ENCODE data around the gene CHSY3.

Gene CHSY3

GRCh38 chr5:130066644-130067043 lies 162.4 kb downstream of the CHSY3 start:
- Histone ChIP-seq H3K4me1 (ENCODE audit: insufficient read depth, low read length) (no peaks in the 10 kb centered on the region), H3K36me3 (ENCODE audit: insufficient read depth, low read length) (no peaks in the 10 kb centered on the region), H3K9ac (ENCODE audit: low read depth, low read length) (no peak overlapping the region), H3K9me3 (ENCODE audit: control insufficient read depth, insufficient read depth, low read length) (no peaks in the 10 kb centered on the region)

GRCh38 chr5:130067364-130067763 lies 163.1 kb downstream of the CHSY3 start:
- Histone ChIP-seq H3K9ac (ENCODE audit: low read depth, low read length) (no peak overlapping the region), H3K9me3 (ENCODE audit: control insufficient read depth, insufficient read depth, low read length) (no peaks in the 10 kb centered on the region), H3K4me1 (ENCODE audit: insufficient read depth, low read length) (no peaks in the 10 kb centered on the region), H3K36me3 (ENCODE audit: insufficient read depth, low read length) (no peaks in the 10 kb centered on the region)

- H3K4me1 ChIP-seq (ENCODE audit: insufficient read depth, low read length), result no peaks in the 10 kb centered on the region
- no peak overlapping the region for H3K9ac ChIP-seq (ENCODE audit: low read depth, low read length)
- no peaks in the 10 kb centered on the region for H3K36me3 ChIP-seq (ENCODE audit: insufficient read depth, low read length)
- no peaks in the 10 kb centered on the region for H3K9me3 ChIP-seq (ENCODE audit: control insufficient read depth, insufficient read depth, low read length)
Measured at GRCh38 chr5:130068101-130068500, 163.8 kb downstream of the CHSY3 start.

GRCh38 chr5:130068988-130069387 lies 164.7 kb downstream of the CHSY3 start:
- H3K9ac ChIP-seq (ENCODE audit: low read depth, low read length), result no peak overlapping the region
- H3K9me3 ChIP-seq (ENCODE audit: control insufficient read depth, insufficient read depth, low read length), result no peaks in the 10 kb centered on the region
- H3K4me1 ChIP-seq (ENCODE audit: insufficient read depth, low read length), result no peaks in the 10 kb centered on the region
- no peaks in the 10 kb centered on the region for H3K36me3 ChIP-seq (ENCODE audit: insufficient read depth, low read length)

- H3K9ac ChIP-seq (ENCODE audit: low read depth, low read length), result no peak overlapping the region
- H3K9me3 ChIP-seq (ENCODE audit: control insufficient read depth, insufficient read depth, low read length), result no peaks in the 10 kb centered on the region
- H3K4me1 ChIP-seq (ENCODE audit: insufficient read depth, low read length), result no peaks in the 10 kb centered on the region
- no peaks in the 10 kb centered on the region for H3K36me3 ChIP-seq (ENCODE audit: insufficient read depth, low read length)
Measured at GRCh38 chr5:130074820-130075219, 170.6 kb downstream of the CHSY3 start.

- no peaks in the 10 kb centered on the region for H3K9me3 ChIP-seq (ENCODE audit: control insufficient read depth, insufficient read depth, low read length)
- no peak overlapping the region for H3K9ac ChIP-seq (ENCODE audit: low read depth, low read length)
- H3K36me3 ChIP-seq (ENCODE audit: insufficient read depth, low read length), result no peaks in the 10 kb centered on the region
- H3K4me1 ChIP-seq (ENCODE audit: insufficient read depth, low read length), result no peaks in the 10 kb centered on the region
Measured at GRCh38 chr5:130077007-130077406, 172.7 kb downstream of the CHSY3 start.

GRCh38 chr5:130078661-130079060 lies 174.4 kb downstream of the CHSY3 start:
- H3K36me3 ChIP-seq (ENCODE audit: insufficient read depth, low read length), result no peaks in the 10 kb centered on the region
- no peaks in the 10 kb centered on the region for H3K4me1 ChIP-seq (ENCODE audit: insufficient read depth, low read length)
- no peak overlapping the region for H3K9ac ChIP-seq (ENCODE audit: low read depth, low read length)
- no peaks in the 10 kb centered on the region for H3K9me3 ChIP-seq (ENCODE audit: control insufficient read depth, insufficient read depth, low read length)

GRCh38 chr5:130090569-130091270 lies 186.5 kb downstream of the CHSY3 start:
- H3K36me3 ChIP-seq (ENCODE audit: insufficient read depth, low read length), result no peaks in the 10 kb centered on the region
- H3K4me1 ChIP-seq (ENCODE audit: insufficient read depth, low read length), result no peaks in the 10 kb centered on the region

GRCh38 chr5:130092991-130093390 lies 188.7 kb downstream of the CHSY3 start:
- Histone ChIP-seq H3K36me3 (ENCODE audit: insufficient read depth, low read length) (no peaks in the 10 kb centered on the region), H3K9ac (ENCODE audit: low read depth, low read length) (no peak overlapping the region), H3K4me1 (ENCODE audit: insufficient read depth, low read length) (no peaks in the 10 kb centered on the region), H3K9me3 (ENCODE audit: control insufficient read depth, insufficient read depth, low read length) (no peaks in the 10 kb centered on the region)

More at GRCh38 chr5:130090569-130091270, 186.5 kb downstream of the CHSY3 start:
- Histone ChIP-seq H3K9me3 (ENCODE audit: control insufficient read depth, insufficient read depth, low read length) (no peaks in the 10 kb centered on the region), H3K9ac (ENCODE audit: low read depth, low read length) (no peak overlapping the region)

GRCh38 chr5:130096483-130096882 lies 192.2 kb downstream of the CHSY3 start:
- H3K36me3 ChIP-seq (ENCODE audit: insufficient read depth, low read length), result no peaks in the 10 kb centered on the region
- H3K9ac ChIP-seq (ENCODE audit: low read depth, low read length), result no peak overlapping the region
- H3K4me1 ChIP-seq (ENCODE audit: insufficient read depth, low read length), result no peaks in the 10 kb centered on the region
- H3K9me3 ChIP-seq (ENCODE audit: control insufficient read depth, insufficient read depth, low read length), result no peaks in the 10 kb centered on the region

- no peaks in the 10 kb centered on the region for H3K9me3 ChIP-seq (ENCODE audit: control insufficient read depth, insufficient read depth, low read length)
- H3K36me3 ChIP-seq (ENCODE audit: insufficient read depth, low read length), result no peaks in the 10 kb centered on the region
- H3K9ac ChIP-seq (ENCODE audit: low read depth, low read length), result no peak overlapping the region
- no peaks in the 10 kb centered on the region for H3K4me1 ChIP-seq (ENCODE audit: insufficient read depth, low read length)
Measured at GRCh38 chr5:130099008-130099407, 194.7 kb downstream of the CHSY3 start.

- no peaks in the 10 kb centered on the region for H3K9me3 ChIP-seq (ENCODE audit: control insufficient read depth, insufficient read depth, low read length)
- H3K4me1 ChIP-seq (ENCODE audit: insufficient read depth, low read length), result no peaks in the 10 kb centered on the region
- H3K36me3 ChIP-seq (ENCODE audit: insufficient read depth, low read length), result no peaks in the 10 kb centered on the region
- H3K9ac ChIP-seq (ENCODE audit: low read depth, low read length), result no peak overlapping the region
Measured at GRCh38 chr5:130102375-130102774, 198.1 kb downstream of the CHSY3 start.

GRCh38 chr5:130102960-130103359 lies 198.7 kb downstream of the CHSY3 start:
- Histone ChIP-seq H3K9me3 (ENCODE audit: control insufficient read depth, insufficient read depth, low read length) (no peaks in the 10 kb centered on the region), H3K9ac (ENCODE audit: low read depth, low read length) (no peak overlapping the region), H3K36me3 (ENCODE audit: insufficient read depth, low read length) (no peaks in the 10 kb centered on the region)

GRCh38 chr5:130104895-130105688 lies 200.8 kb downstream of the CHSY3 start:
- no peak overlapping the region for H3K9ac ChIP-seq (ENCODE audit: low read depth, low read length)
- no peaks in the 10 kb centered on the region for H3K4me1 ChIP-seq (ENCODE audit: insufficient read depth, low read length)

More at GRCh38 chr5:130102960-130103359, 198.7 kb downstream of the CHSY3 start:
- H3K4me1 ChIP-seq (ENCODE audit: insufficient read depth, low read length), result no peaks in the 10 kb centered on the region

GRCh38 chr5:130106480-130106879 lies 202.2 kb downstream of the CHSY3 start:
- H3K36me3 ChIP-seq (ENCODE audit: insufficient read depth, low read length), result no peaks in the 10 kb centered on the region
- no peak overlapping the region for H3K9ac ChIP-seq (ENCODE audit: low read depth, low read length)
- H3K9me3 ChIP-seq (ENCODE audit: control insufficient read depth, insufficient read depth, low read length), result no peaks in the 10 kb centered on the region
- H3K4me1 ChIP-seq (ENCODE audit: insufficient read depth, low read length), result no peaks in the 10 kb centered on the region

More at GRCh38 chr5:130104895-130105688, 200.8 kb downstream of the CHSY3 start:
- no peaks in the 10 kb centered on the region for H3K9me3 ChIP-seq (ENCODE audit: control insufficient read depth, insufficient read depth, low read length)
- no peaks in the 10 kb centered on the region for H3K36me3 ChIP-seq (ENCODE audit: insufficient read depth, low read length)

Data from ES-I3 (cell line).